ENCODE measurements around the gene KIAA1549.
"Not testable (repeated sequence)": the region's sequence is repeated elsewhere in the genome, so short reads cannot be mapped to it uniquely, and the experiment has no call there.

The KIAA1549 gene

DNA sequence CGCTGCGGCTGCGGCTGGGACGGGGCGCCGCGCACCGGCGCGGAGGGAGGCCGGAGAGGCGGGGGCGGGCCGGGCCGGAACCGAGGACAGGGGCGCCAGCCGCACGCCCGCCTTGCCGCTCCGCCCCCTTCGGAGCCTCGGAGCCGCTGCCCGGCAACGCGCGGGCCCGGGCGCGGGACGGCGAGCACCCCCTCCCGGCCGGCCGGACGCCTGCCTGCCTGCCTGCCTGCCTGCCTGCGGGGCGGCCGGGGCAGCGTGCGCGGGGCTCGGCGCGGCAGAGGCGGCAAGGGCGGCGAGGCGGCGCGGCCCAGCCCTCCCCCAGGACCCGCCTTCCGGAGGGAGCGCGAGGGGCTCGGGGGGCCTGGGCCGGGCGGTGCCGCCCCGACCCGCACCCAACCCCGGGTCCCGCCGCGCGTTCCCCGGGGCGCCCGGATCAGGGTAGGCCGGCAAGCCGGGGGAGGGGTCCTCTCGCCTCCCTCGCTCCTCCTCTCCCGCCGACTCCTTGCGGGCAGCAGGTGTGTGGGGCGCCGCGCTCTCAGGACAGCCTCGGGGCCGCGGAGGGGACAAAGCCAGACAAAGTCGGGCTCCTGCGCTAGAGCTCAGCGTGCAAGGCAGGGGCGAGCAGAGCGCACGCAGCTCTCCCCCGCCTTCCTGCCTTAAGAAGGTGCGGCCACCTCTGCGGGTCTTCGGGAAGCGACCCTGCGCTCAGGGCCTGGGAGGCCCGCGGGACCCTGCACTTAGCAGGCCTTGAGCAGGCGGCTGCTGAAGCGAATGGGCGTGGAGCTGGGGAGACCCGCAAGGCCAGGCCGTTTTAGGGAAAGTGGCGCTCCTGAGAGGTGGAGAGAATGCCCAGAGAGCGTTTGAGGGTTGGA, at the start of gene KIAA1549:
TSS of gene KIAA1549 (minus strand) at position 58 of the 872 bp plus-strand sequence. CDS start 120 bp downstream, outside the sequence.
- DNase-seq = peak; percentile 22 to 40

GRCh38 chr7:139029353-139029752, 48.2 kb upstream of the KIAA1549 start:
- DNase-seq = no peak

- no peak for DNase-seq
Observed at GRCh38 chr7:139026551-139026950, 45.4 kb upstream of the KIAA1549 start.

- DNase-seq = not testable (repeated sequence)
Observed at GRCh38 chr7:139025861-139026260, 44.7 kb upstream of the KIAA1549 start.

GRCh38 chr7:139023076-139023475, 41.9 kb upstream of the KIAA1549 start:
- DNase-seq = no peak

- no peak for DNase-seq
Observed at GRCh38 chr7:139022286-139022685, 41.1 kb upstream of the KIAA1549 start.

GRCh38 chr7:139018910-139019309, 37.7 kb upstream of the KIAA1549 start:
- no peak for DNase-seq

- DNase-seq = peak; percentile 25 to 62
Observed at GRCh38 chr7:139016931-139017511, 35.8 kb upstream of the KIAA1549 start.

GRCh38 chr7:139011373-139011772, 30.2 kb upstream of the KIAA1549 start:
- no peak for DNase-seq

DNA sequence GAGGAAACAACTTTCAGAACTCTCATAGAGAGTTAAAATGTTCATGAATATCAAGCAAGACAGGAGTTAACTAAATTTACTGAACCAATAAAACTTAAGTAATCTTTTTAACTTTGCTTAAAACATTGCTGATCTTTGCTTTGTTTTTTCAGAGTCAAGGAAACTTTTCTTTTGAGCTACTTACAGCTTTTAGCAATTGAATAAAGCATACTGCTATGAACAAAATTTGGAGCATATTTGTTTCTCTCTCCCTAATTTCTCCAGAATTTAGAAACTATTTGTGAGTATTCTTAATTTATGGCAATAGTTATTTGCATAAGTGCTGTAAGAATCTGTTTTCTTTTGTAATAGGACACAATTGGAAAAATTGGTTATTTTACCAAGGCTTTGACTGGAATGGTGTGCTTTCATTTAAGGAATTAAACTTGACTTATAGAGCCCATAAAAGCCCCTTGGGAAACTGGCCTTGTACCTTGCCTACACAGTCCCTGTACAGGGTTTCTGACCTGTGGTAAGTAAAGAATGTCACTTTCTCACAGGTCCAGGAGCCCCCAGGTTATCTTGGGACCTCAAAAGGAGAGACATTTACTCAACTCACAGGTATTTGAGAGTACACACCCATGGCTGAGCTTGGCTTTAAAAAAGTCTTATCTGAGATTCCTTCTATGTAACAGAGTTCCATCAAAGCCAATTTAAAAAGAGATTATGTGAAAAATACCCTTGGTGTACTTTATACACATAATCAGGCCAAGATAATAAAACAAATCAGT, 23.3 kb upstream of the KIAA1549 start:
- no peak for DNase-seq

GRCh38 chr7:138999414-138999813, 18.2 kb upstream of the KIAA1549 start:
- no peak for DNase-seq

DNA sequence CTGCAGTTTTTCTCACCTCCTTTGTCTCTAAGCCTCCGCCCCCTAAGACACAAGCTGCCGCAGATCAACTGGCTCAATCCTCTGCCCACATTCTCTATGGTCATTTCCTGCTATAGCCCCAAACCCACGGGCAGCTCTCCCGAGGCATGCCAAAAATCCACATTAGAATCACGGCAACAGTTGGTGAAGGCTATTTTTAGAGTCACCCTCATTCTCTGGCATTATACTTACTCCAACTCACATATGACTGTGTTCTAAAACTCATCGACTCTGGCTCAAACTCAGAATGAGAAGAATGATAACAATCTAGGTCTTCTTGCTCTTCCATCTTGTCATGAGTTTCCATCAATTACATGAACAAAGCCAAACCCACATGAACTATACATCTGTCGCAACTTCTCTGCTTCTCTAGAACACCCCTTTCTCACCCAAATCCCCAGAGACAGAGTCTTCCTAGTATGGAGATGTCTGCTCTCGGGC, 10.9 kb upstream of the KIAA1549 start:
- DNase-seq = no peak

DNA sequence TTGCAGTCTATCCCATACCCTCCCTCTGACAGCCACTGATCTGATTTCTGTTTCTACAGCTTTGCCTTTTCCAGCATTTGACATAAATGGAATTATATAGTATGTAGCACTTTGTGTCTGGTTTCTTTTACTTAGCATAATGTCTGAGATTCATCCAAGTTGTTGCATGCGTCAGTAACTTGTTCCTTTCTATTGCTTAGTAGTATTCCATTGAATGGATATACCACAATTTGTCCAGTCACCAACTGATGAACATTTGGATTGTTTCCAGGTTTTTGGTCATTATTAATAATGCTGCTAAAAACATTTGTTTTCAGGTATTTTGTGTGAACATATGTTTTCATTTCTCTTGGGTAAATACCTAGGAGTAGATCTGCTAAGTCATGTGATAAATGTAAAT, 6.5 kb upstream of the KIAA1549 start:
- no peak for DNase-seq

GRCh38 chr7:138982204-138982623, 1.0 kb upstream of the KIAA1549 start:
- DNase-seq = no peak

- no peak for DNase-seq
Observed at GRCh38 chr7:138980563-138981291, 462 bp downstream of the KIAA1549 start.

GRCh38 chr7:138979988-138980562, 1.1 kb downstream of the KIAA1549 start:
- no peak for DNase-seq

- DNase-seq = no peak
Observed at GRCh38 chr7:138979226-138979979, 1.8 kb downstream of the KIAA1549 start.

GRCh38 chr7:138978541-138979184, 2.5 kb downstream of the KIAA1549 start:
- no peak for DNase-seq

DNA sequence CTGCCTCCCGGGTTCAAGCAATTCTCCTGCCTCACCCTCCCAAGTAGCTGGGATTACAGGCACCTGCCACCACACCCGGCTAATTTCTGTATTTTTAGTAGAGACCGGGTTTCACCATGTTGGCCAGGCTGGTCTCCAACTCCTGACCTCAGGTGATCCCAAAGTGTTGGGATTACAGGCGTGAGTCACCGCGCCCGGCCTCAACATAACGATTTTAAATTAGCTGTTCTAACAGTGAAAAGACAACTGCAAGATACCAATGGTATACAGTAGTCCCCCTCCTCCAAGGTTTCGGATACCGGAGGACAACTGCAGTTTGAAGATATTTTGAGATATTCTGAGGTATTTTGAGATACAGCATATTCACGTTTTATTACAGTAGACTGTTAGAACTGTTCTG, 5.0 kb downstream of the KIAA1549 start:
- DNase-seq = not testable (repeated sequence)

DNA sequence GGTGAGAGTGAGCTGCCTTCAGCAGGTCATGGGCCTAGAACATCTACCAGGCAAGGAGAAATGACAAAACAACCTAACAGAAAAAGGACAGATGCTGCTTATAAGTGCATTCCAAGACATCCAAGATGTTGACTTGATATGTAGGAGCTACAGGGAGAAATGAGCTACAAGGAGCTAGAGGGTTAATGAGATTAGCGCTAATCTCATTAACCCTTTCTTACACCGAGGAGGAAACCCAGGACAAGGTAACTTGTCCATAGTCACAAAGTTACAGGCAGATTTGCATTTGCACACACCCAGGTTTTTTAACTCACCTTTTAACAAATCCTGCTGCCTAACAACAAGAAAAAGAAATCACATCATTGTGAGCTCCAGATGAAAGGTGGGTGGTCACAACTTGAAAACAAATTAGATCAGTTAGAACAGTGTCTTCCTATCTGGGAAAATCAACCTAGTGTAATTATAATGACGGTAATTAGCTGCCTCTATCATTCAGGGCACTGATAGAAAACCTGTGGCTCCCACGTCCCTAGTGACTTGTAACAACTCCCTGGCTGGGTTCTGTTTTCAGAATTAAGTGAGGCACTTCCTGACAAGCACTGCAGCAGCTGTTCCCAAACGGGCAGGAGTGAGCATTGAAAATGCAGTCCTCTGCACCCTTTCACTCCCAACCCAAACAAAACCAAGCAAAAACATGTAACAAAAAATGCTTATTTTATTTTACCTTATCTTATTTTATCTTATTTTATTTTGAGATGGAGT, 5.7 kb downstream of the KIAA1549 start:
- no peak for DNase-seq

All from SW 1271 (cell line).